ENCODE results near the gene RAB28.

GRCh38 chr4:13483136-13483767 is 888 bp downstream of the RAB28 start:
- TF ChIP-seq CTCF (IDR thresholded peaks at IDR 0.05) (no peak), POLR2A (IDR thresholded peaks at IDR 0.05) (no peak)
